Caco-2 (cell line): ENCODE data around the gene ZNF3. TPM values are rescaled to one million over a fixed set of nuclear protein-coding genes. Genes with fewer than 3 reads are reported as not detected.
"Not testable (repeated sequence)": the region's sequence is repeated elsewhere in the genome, so short reads cannot be mapped to it uniquely, and the experiment has no call there.

Source experiments
- Bru-seq: library from RNA; stranded (reverse); fragments of 400-500 nt; gene quantifications from one replicate; lab custom pipeline; 2021; lab: Mats Ljungman, UMichigan
- BruChase-seq, 2 experiments: library from RNA; stranded (reverse); fragments of 400-500 nt; gene quantifications; one replicate each; lab custom pipeline; 2021; lab: Mats Ljungman, UMichigan
- BruUV-seq: library from RNA; stranded (reverse); fragments of 400-500 nt; replicated peaks from 2 replicates; lab custom pipeline; 2021; lab: Mats Ljungman, UMichigan
- CTCF ChIA-PET: fragments of 300-600 bp; sonication (Branson Sonifier 250); formaldehyde crosslinking; loops from one replicate; lab custom pipeline; 2022; ENCODE audit warnings: antibody characterized with exemption; lab: Charles Lee
- POLR2A ChIA-PET: fragments of 300-600 bp; sonication (Branson Sonifier 250); formaldehyde crosslinking; loops from one replicate; lab custom pipeline; 2022; ENCODE audit warnings: antibody characterized with exemption; lab: Charles Lee
- DNase-seq, 2 experiments: peaks; one replicate each; pipeline versions ENCODE4 v3.0.0 to v3.0.0-alpha.2; 2020 to 2022
- H3K27me3 ChIP-seq: replicated peaks from 2 replicates; pipeline ENCODE4 v1.6.0; 2011; ENCODE audit warnings: low read length; ENCODE audit not compliant: control insufficient read depth, insufficient read depth
- H3K36me3 ChIP-seq: 2 replicates; pipeline ENCODE4 v1.5.1; 2011; ENCODE audit warnings: low read length; ENCODE audit not compliant: control insufficient read depth, insufficient read depth
- H3K4me1 ChIP-seq: fragments of 250-450 bp; sonication (Bioruptor Pico); 2 replicates; pipeline ENCODE4 v1.5.1; 2020; ENCODE audit warnings: mild to moderate bottlenecking
- H3K4me3 ChIP-seq: 2 replicates; pipeline ENCODE4 v1.5.1; 2011; ENCODE audit warnings: low read depth, mild to moderate bottlenecking, control low read depth, low read length
- H3K9me3 ChIP-seq: fragments of 250-450 bp; sonication (Bioruptor Pico); 2 replicates; pipeline ENCODE4 v1.5.1; 2020; ENCODE audit warnings: mild to moderate bottlenecking, moderate library complexity
- H3K27ac Mint-ChIP-seq: one replicate; pipeline ENCODE4 v1.8.0; 2022; ENCODE audit warnings: mixed read lengths; ENCODE audit not compliant: unreplicated experiment
- H3K27me3 Mint-ChIP-seq: one replicate; pipeline ENCODE4 v1.8.0; 2022; ENCODE audit warnings: mixed read lengths; ENCODE audit not compliant: insufficient read depth, unreplicated experiment
- H3K36me3 Mint-ChIP-seq: one replicate; pipeline ENCODE4 v1.8.0; 2022; ENCODE audit warnings: mild to moderate bottlenecking, mixed read lengths; ENCODE audit not compliant: insufficient read depth, unreplicated experiment
- H3K4me1 Mint-ChIP-seq: one replicate; pipeline ENCODE4 v1.8.0; 2022; ENCODE audit warnings: low read depth, mixed read lengths; ENCODE audit not compliant: unreplicated experiment
- H3K4me3 Mint-ChIP-seq: one replicate; pipeline ENCODE4 v1.8.0; 2022; ENCODE audit warnings: mild to moderate bottlenecking, moderate library complexity, mixed read lengths; ENCODE audit not compliant: unreplicated experiment
- H3K9me3 Mint-ChIP-seq: one replicate; pipeline ENCODE4 v1.8.0; 2022; ENCODE audit warnings: mixed read lengths; ENCODE audit not compliant: unreplicated experiment
- intact Hi-C: fragments of 100-400 bp; cut with micrococcal nuclease; formaldehyde crosslinking; loops from one replicate; pipeline ENCODE4 v1.10.0; 2022; ENCODE audit not compliant: unreplicated experiment
- long read RNA-seq: library from polyadenylated mRNA; stranded (forward); transcript quantifications from one replicate; pipeline ENCODE4 v2.0.0, GENCODE V29; 2022
- total RNA-seq: library from RNA; stranded (reverse); gene quantifications from 2 replicates; pipeline ENCODE4 v1.2.3, GENCODE V29; 2022
- TF ChIP-seq, protein P1 (sequence below), 2 experiments: fragments of 200-600 bp in 1 of 2; IDR thresholded peaks; 1 replicate in 1 of 2; 2 replicates in 1 of 2; pipeline versions ENCODE4 v1.5.1 to v1.8.0; 2011 to 2022; ENCODE audit warnings: antibody characterized with exemption in 1 of 2, control low read depth in 1 of 2, inconsistent platforms in 1 of 2, low read depth in 1 of 2, low read length in 1 of 2, mild to moderate bottlenecking in 1 of 2, moderate library complexity in 1 of 2; ENCODE audit not compliant: insufficient read depth in 1 of 2, severe bottlenecking in 1 of 2, unreplicated experiment in 1 of 2

The ZNF3 gene
- total RNA-seq (37.8 and 41.1 TPM in 2 replicates), Bru-seq, nascent RNA (percentile 86 among the genes with signal in this experiment), BruChase-seq, experiment 1, labeled RNA remaining after a 2-hour chase (percentile 86 among the genes with signal in this experiment), BruChase-seq, experiment 2, labeled RNA remaining after a 6-hour chase (percentile 76 among the genes with signal in this experiment)
- long read RNA-seq, transcript ZNF3-202 (6 exons, 2,799 nt) = major isoform, 17 of 45 reads
- long read RNA-seq, partial matches to known transcripts = 6 of 45 reads
- long read RNA-seq, other reads (novel, unspliced or antisense) = 16 of 45 reads

DNA sequence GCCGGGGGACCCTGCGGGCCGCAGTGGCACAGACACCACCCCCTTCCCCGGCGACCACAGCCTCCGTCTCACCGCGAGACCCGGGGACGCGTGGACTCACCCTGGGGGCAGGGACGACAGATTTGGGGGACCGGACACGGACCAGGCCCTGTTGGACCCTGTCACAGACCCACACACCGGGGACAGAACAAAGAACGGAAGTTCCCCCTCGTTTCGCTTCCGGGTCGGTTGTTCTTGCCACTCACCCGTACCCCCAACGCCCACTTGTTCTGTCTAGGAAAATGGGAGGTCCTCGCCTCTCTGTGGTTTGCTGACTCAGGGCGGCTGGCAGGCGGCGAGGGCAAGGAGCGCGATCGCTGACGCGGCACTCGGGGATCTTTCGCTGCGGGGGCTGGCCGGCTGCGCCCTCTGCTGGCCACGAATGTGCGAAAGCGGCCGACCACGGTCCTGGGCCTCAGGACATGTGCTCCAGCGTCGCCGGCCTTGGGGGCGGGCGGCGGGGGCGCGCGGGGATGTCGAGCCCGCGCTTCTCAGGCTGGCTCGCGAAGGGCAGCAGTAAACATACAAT is at the start of gene ZNF3:
ZNF3 (minus strand) TSS at position 189 of the 568 bp plus-strand sequence. CDS start 4,366 bp downstream, outside the sequence.
- Histone ChIP-seq H3K36me3 (peaks cover 1% of the 10 kb centered on the region), H3K9me3 (0 out of 2 replicates have a peak, but pooled peaks cover 4% of the 10 kb centered on the region), H3K4me3 (peak within 1 kb of the TSS; percentile 74), H3K27me3 (no peaks in the 10 kb centered on the region), H3K4me1 (peaks cover 24% of the 10 kb centered on the region)
- peak within 1 kb of the TSS; percentile 83 for H3K4me3 Mint-ChIP-seq
- no peaks in the 10 kb centered on the region for H3K27me3 Mint-ChIP-seq
- TF ChIP-seq, protein P1, sequence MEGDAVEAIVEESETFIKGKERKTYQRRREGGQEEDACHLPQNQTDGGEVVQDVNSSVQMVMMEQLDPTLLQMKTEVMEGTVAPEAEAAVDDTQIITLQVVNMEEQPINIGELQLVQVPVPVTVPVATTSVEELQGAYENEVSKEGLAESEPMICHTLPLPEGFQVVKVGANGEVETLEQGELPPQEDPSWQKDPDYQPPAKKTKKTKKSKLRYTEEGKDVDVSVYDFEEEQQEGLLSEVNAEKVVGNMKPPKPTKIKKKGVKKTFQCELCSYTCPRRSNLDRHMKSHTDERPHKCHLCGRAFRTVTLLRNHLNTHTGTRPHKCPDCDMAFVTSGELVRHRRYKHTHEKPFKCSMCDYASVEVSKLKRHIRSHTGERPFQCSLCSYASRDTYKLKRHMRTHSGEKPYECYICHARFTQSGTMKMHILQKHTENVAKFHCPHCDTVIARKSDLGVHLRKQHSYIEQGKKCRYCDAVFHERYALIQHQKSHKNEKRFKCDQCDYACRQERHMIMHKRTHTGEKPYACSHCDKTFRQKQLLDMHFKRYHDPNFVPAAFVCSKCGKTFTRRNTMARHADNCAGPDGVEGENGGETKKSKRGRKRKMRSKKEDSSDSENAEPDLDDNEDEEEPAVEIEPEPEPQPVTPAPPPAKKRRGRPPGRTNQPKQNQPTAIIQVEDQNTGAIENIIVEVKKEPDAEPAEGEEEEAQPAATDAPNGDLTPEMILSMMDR (IDR thresholded peaks at IDR 0.05; ENCODE audit: insufficient read depth in 1 of 2, low read depth in 1 of 2, low read length in 1 of 2, severe bottlenecking in 1 of 2, unreplicated experiment in 1 of 2) = peak; percentile 89 to 91
- peaks cover 14% of the 10 kb centered on the region for H3K4me1 Mint-ChIP-seq
- BruUV-seq = no TSS peak
- CTCF ChIA-PET = interaction anchor here (0.7 to 1.2 kb wide), 3 partner anchors 19 to 166 kb away, joined by 3 to 7 read pairs (median 4); partner anchors contain the start of genes AP4M1 and MCM7
- H3K9me3 Mint-ChIP-seq = no peaks in the 10 kb centered on the region
- intact Hi-C loops = loop anchor here (1.0 to 2.0 kb wide), 4 partner anchors 19 to 163 kb away; partner anchors contain the start of genes AP4M1, MCM7, TRIM4 and ZSCAN21
- POLR2A ChIA-PET = interaction anchor here (1.0 to 1.2 kb wide), 3 partner anchors 20 to 67 kb away, joined by 3 to 13 read pairs (median 4); partner anchors contain the start of genes AP4M1, LAMTOR4, MCM7 and ZSCAN21
- DNase-seq = peak; percentile 99
- peak within 1 kb of the TSS; percentile 46 for H3K27ac Mint-ChIP-seq
- H3K36me3 Mint-ChIP-seq = peaks cover 59% of the 10 kb centered on the region

GRCh38 chr7:100130608-100131453 is 49.3 kb upstream of the ZNF3 start:
- H3K27ac Mint-ChIP-seq = no peak overlapping the region
- Histone ChIP-seq H3K4me3 (no peak overlapping the region), H3K36me3 (no peaks in the 10 kb centered on the region), H3K4me1 (peaks cover 8% of the 10 kb centered on the region; the same call in 1 of the 2 replicates), H3K27me3 (no peaks in the 10 kb centered on the region), H3K9me3 (no peaks in the 10 kb centered on the region)
- intact Hi-C loops = no loop called here
- TF ChIP-seq, protein P1 (IDR thresholded peaks at IDR 0.05; ENCODE audit: insufficient read depth in 1 of 2, low read depth in 1 of 2, low read length in 1 of 2, severe bottlenecking in 1 of 2, unreplicated experiment in 1 of 2) = peak; percentile 79 to 93
- no peaks in the 10 kb centered on the region for H3K9me3 Mint-ChIP-seq
- ChIA-PET POLR2A (interaction anchor here (1.1 kb wide), 1 partner anchor 29 kb away, joined by 7 read pairs; the partner anchor contains the start of gene AP4M1), CTCF (interaction anchor here (0.6 to 1.5 kb wide), 7 partner anchors 18 to 151 kb away, joined by 3 to 8 read pairs (median 5); partner anchors contain the start of genes AP4M1, LAMTOR4 and MCM7)
- H3K4me1 Mint-ChIP-seq = peaks cover 18% of the 10 kb centered on the region
- BruUV-seq = no TSS peak
- H3K36me3 Mint-ChIP-seq = peaks cover 19% of the 10 kb centered on the region
- no peaks in the 10 kb centered on the region for H3K27me3 Mint-ChIP-seq
- peak; percentile 76 to 86 for DNase-seq
- H3K4me3 Mint-ChIP-seq = peak overlapping the region; percentile 60

DNA sequence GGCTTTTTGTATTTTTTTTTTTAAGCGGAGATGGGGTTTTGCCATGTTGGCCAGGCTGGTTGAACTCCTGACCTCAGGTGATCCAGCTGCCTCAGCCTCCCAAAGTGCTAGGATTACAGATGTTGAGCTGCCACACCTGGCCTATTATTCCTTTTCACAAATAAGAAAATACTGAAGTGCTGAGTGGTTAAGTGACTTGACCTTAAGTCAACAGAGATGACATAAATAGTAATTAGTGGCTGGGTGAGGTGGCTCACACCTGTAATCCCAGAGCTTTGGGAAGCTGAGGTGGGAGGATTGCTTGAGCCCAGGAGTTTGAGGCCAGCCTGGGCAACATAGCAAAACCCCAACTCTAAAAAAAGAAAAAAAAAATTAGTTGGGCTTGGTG is 48.7 kb upstream of the ZNF3 start:
- intact Hi-C loops, BruUV-seq, H3K27me3 Mint-ChIP-seq, H3K27ac Mint-ChIP-seq, DNase-seq, H3K4me3 Mint-ChIP-seq, H3K27me3 ChIP-seq, H3K9me3 ChIP-seq, H3K9me3 Mint-ChIP-seq, H3K4me3 ChIP-seq, H3K36me3 ChIP-seq: not testable (repeated sequence)
- ChIA-PET POLR2A (interaction anchor here (1.1 kb wide), 1 partner anchor 28 kb away, joined by 7 read pairs; the partner anchor contains the start of gene AP4M1), CTCF (interaction anchor here (0.7 to 1.5 kb wide), 5 partner anchors 18 to 150 kb away, joined by 3 to 8 read pairs (median 7); partner anchors contain the start of genes AP4M1, LAMTOR4 and MCM7)
- peaks cover 25% of the 10 kb centered on the region for H3K36me3 Mint-ChIP-seq
- peaks cover 24% of the 10 kb centered on the region for H3K4me1 Mint-ChIP-seq
- H3K4me1 ChIP-seq = peaks cover 14% of the 10 kb centered on the region
